HG02678 (cell line): ENCODE measurements around the gene C11orf58.

Source experiments
- ATAC-seq: cut with Tn5 transposase; IDR thresholded peaks from one replicate; pipeline ENCODE4 v1.9.1; 2021; ENCODE audit warnings: mild to moderate bottlenecking, moderate library complexity; ENCODE audit not compliant: unreplicated experiment

C11orf58 gene

GRCh38 chr11:16784666-16785065, 46.2 kb downstream of the C11orf58 start:
- ATAC-seq: no peak

- ATAC-seq: peak; percentile 84
These were observed 47.2 kb downstream of the C11orf58 start for GRCh38 chr11:16785520-16786128.

- ATAC-seq: no peak
These were observed 47.7 kb downstream of the C11orf58 start for GRCh38 chr11:16786131-16786530.

GRCh38 chr11:16787035-16787742, 48.7 kb downstream of the C11orf58 start:
- no peak for ATAC-seq

GRCh38 chr11:16788141-16789062, 50.0 kb downstream of the C11orf58 start:
- ATAC-seq: peak; percentile 76

- no peak for ATAC-seq
These were observed 50.6 kb downstream of the C11orf58 start for GRCh38 chr11:16789063-16789420.

GRCh38 chr11:16789560-16790485, 51.4 kb downstream of the C11orf58 start:
- ATAC-seq: no peak

GRCh38 chr11:16790486-16791190, 52.2 kb downstream of the C11orf58 start:
- no peak for ATAC-seq

GRCh38 chr11:16791191-16791961, 52.9 kb downstream of the C11orf58 start:
- ATAC-seq: no peak

GRCh38 chr11:16792426-16792825, 54.0 kb downstream of the C11orf58 start:
- ATAC-seq: no peak

- no peak for ATAC-seq
These were observed 54.6 kb downstream of the C11orf58 start for GRCh38 chr11:16793009-16793408.

GRCh38 chr11:16793511-16793910, 55.1 kb downstream of the C11orf58 start:
- ATAC-seq: no peak

- no peak for ATAC-seq
These were observed 55.8 kb downstream of the C11orf58 start for GRCh38 chr11:16794047-16794818.

GRCh38 chr11:16795146-16795545, 56.7 kb downstream of the C11orf58 start:
- no peak for ATAC-seq

- ATAC-seq: no peak
These were observed 57.9 kb downstream of the C11orf58 start for GRCh38 chr11:16796311-16796710.

- no peak for ATAC-seq
These were observed 59.3 kb downstream of the C11orf58 start for GRCh38 chr11:16797776-16798175.

GRCh38 chr11:16799221-16799620, 60.8 kb downstream of the C11orf58 start:
- ATAC-seq: no peak

- ATAC-seq: no peak
These were observed 61.4 kb downstream of the C11orf58 start for GRCh38 chr11:16799890-16800289.
